Transverse colon (tissue), 4 donors: ENCODE results near the gene PMEPA1. TPM values are rescaled to one million over a fixed set of nuclear protein-coding genes. Genes with fewer than 3 reads are reported as not detected.

Experiments
- DNase-seq: peaks from one replicate; pipeline ENCODE4 v3.0.0-alpha.2; 2019
- H3K27ac ChIP-seq, 4 donors: fragments of 200-600 bp; sonication (generic); 2 replicates each; pipeline ENCODE4 v1.5.1; 2016 to 2018; ENCODE audit warnings: inconsistent platforms in 4 of 4
- H3K27me3 ChIP-seq: fragments of 200-600 bp; sonication (generic); 2 replicates; pipeline ENCODE4 v1.5.1; 2017; ENCODE audit warnings: inconsistent platforms
- H3K36me3 ChIP-seq, 4 donors: fragments of 200-600 bp; sonication (generic); 2 replicates each; pipeline ENCODE4 v1.5.1; 2017 to 2019; ENCODE audit warnings: inconsistent platforms in 4 of 4
- H3K4me1 ChIP-seq, 4 donors: fragments of 200-600 bp; sonication (generic); 2 replicates each; pipeline ENCODE4 v1.5.1; 2017 to 2020; ENCODE audit warnings: inconsistent platforms in 4 of 4
- H3K4me3 ChIP-seq, 4 donors: fragments of 200-600 bp; sonication (generic); 1 replicate in 1 of 4; 2 replicates in 3 of 4; pipeline versions ENCODE4 v1.5.1 to v1.6.1; 2017 to 2019; ENCODE audit warnings: inconsistent platforms in 4 of 4
- H3K9me3 ChIP-seq, 2 donors: fragments of 200-600 bp; sonication (generic); 2 replicates each; pipeline ENCODE4 v1.5.1; 2017 to 2019; ENCODE audit warnings: inconsistent platforms in 2 of 2
- CTCF ChIP-seq, 5 experiments: fragments of 200-600 bp in 3 of 5; fragments of 450-650 bp in 2 of 5; sonication (generic) in 3 of 5; IDR thresholded peaks; 1 replicate in 2 of 5; 2 replicates in 3 of 5; pipeline ENCODE4 v1.5.1; 2016 to 2017; ENCODE audit warnings: antibody characterized with exemption in 5 of 5, inconsistent platforms in 3 of 5, mild to moderate bottlenecking in 2 of 5, moderate library complexity in 1 of 5
- EP300 ChIP-seq: sonication (generic); formaldehyde crosslinking; IDR thresholded peaks from one replicate; pipeline ENCODE4 v1.6.1; 2017; ENCODE audit warnings: antibody characterized with exemption, low read depth
- POLR2A ChIP-seq: fragments of 450-650 bp; IDR thresholded peaks from one replicate; pipeline ENCODE4 v1.6.1; 2016; ENCODE audit warnings: antibody characterized with exemption, mild to moderate bottlenecking, moderate library complexity
- POLR2AphosphoS5 ChIP-seq, 3 donors: sonication (generic); formaldehyde crosslinking; IDR thresholded peaks; one replicate each; pipeline ENCODE4 v1.6.1; 2016; ENCODE audit warnings: antibody characterized with exemption in 3 of 3
- WGBS, 2 donors: methylation state at CpG; one replicate each; pipeline ENCODE4 v1.1.5; 2018; ENCODE audit warnings: low coverage in 1 of 2; 5-methylcytosine and 5-hydroxymethylcytosine counted together
- in situ Hi-C, 4 donors: fragments of 200-750 bp; cut with MboI; loops; one replicate each; pipeline versions ENCODE4 v1.15.0 to v1.15.1; 2017; ENCODE audit warnings: low sequenced_read_pairs in 3 of 4, low pct_ligation_motif_present in 1 of 4, low pct_unique_long_range_greater_than_20kb in 1 of 4
- intact Hi-C: fragments of 100-400 bp; cut with DNase I; formaldehyde crosslinking; loops from one replicate; pipeline ENCODE4 v1.15.1; 2023; ENCODE audit warnings: low total_unique reads
- total RNA-seq, 4 donors: library from RNA; depleted of rRNA; stranded (reverse); fragments of >200 nt; gene quantifications; one replicate each; pipeline ENCODE4 v1.1.0, GENCODE V29; 2016

PMEPA1 gene
- total RNA-seq, 4 donors from 2014 or later, result 6.4 to 10.8 (median 8.4) TPM

DNA sequence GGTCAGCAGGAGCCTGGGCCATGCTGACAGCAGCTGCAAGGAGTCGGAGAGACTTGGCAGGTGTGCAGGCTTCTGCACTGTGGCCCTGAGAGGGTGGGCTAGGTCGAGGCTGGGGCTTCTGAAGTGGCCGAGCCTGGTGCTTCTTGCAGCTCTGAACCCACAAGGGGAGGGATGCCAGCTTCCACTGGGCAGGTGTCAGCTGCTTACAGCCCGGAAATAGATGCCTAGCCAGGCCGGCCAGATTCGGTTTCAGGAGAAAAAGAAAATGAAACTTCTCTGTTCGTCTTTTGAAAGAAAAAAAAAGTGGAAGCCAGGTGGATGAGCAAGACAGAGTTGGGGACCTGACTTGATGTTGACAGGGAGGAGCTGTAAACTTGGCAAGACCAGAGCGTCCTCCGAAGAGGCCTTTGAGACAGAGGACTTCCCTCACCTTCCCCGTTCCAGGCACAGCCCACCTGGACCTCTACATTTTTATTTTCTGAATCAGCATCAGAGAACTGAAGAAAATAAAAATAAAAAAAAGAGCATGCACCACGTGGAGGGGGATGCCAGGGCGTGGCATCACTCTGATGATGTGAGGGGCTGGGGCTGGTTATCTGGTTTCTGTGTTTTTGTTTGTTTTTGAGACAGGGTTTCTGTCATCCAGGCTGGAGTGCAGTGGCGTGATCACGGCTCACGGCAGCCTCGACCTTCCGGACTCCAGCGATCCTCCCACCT, 89.4 kb downstream of the PMEPA1 start, which contains the start of gene ZBP1:
Gene ZBP1, minus strand, starts transcription at position 153 of the 717 bp plus-strand sequence. Its CDS starts 131 bp downstream, at position 22.
- in situ Hi-C loops, result loop anchor here in 1 of 4 donors (25.0 kb wide), 1 partner anchor 233 kb away; the partner anchor contains the start of gene RBM38
- Histone ChIP-seq H3K27ac (peak within 1 kb of the TSS; percentile 60 to 80 (median 70)), H3K36me3 (no peaks in the 10 kb centered on the region), H3K9me3 (no peaks in the 10 kb centered on the region), H3K4me3 (peak within 1 kb of the TSS in 3 of 4 donors; percentile 10 to 35 (median 16)), H3K27me3 (no peaks in the 10 kb centered on the region), H3K4me1 (peaks cover 4 to 36% (median 12%) of the 10 kb centered on the region in 4 donors)
- 43 to 48% methylated on average over 10 to 18 of the region's 18 CpGs for WGBS, 2 donors
- TF ChIP-seq EP300 (no peak), CTCF (IDR thresholded peaks at IDR 0.05) (no peak), POLR2AphosphoS5 (IDR thresholded peaks at IDR 0.05) (peak in 2 of 3 donors; percentile 10 to 41), POLR2A (no peak)
- peak; percentile 84 for DNase-seq
- intact Hi-C loops, result no loop called here

DNA sequence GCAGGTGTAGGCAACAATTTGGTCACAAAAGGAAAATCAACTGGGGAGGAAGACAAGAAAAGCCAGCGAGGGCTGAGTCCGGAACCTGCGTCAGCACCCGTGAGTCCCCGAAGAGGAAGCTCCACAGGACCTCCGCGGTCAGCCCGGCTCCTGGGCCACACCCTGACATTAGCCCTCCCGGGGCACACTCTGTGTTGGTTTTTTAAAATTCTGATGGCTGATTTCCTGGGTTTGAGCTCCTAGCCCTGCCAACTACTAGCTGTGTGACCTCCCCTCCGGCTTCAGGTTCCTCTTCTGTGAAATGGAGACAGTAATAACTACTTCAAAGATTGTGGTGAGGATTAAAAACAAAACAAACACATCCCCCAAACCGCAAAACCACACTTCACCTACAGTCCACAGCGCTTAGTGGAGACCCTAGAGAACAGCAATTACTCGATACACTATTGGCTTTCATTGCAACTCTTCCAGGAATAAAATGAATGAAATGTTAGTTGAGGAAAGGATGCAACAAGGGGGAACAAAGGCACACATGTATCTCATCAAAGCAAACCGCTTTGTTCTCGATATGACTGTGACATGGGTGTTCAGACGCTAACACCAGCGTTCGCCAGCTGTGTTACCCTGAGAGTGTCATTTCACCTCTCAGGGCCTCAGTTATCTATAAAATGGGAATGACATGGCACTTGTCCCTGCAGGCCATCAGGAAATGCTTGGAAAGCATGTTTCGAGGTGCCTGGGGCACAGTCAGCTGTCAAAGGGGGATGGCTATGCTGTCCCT, 90.6 kb downstream of the PMEPA1 start:
- peak; percentile 75 for DNase-seq
- no peak for TF ChIP-seq CTCF (IDR thresholded peaks at IDR 0.05)
- no peak for TF ChIP-seq POLR2A
- no peak for TF ChIP-seq EP300
- no peak for TF ChIP-seq POLR2AphosphoS5 (IDR thresholded peaks at IDR 0.05)
- Histone ChIP-seq H3K9me3 (no peaks in the 10 kb centered on the region), H3K4me3 (peak overlapping the region in 3 of 4 donors; percentile 2 to 35 (median 10)), H3K36me3 (no peaks in the 10 kb centered on the region), H3K4me1 (peaks cover 4 to 36% (median 12%) of the 10 kb centered on the region in 4 donors), H3K27me3 (no peaks in the 10 kb centered on the region), H3K27ac (peak overlapping the region; percentile 60 to 80 (median 70))
- in situ Hi-C loops (loop anchor here in 1 of 4 donors (25.0 kb wide), 1 partner anchor 232 kb away; the partner anchor contains the start of gene RBM38), intact Hi-C loops (no loop called here)
- WGBS, 2 donors, result 63 to 95% methylated on average over 8 to 19 of the region's 19 CpGs

DNA sequence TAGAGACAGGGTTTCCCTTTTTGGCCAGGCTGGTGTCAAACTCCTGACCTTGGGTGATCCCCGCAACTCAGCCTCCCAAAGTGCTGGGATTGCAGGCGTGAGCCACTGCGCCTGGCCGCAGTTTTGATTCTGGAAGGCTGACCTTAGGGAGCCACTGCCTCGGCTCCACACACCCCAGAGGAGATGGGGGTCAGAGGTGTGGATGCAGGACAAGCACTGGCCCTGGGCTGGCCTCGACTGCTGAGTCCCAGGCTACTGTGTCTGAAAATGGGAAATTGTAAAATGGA, 91.1 kb downstream of the PMEPA1 start:
- Histone ChIP-seq H3K27ac (peak overlapping the region; percentile 60 to 80 (median 70)), H3K36me3 (no peaks in the 10 kb centered on the region), H3K9me3 (no peaks in the 10 kb centered on the region), H3K4me1 (peaks cover 4 to 36% (median 12%) of the 10 kb centered on the region in 4 donors), H3K4me3 (peak overlapping the region in 1 of 4 donors; percentile 4), H3K27me3 (no peaks in the 10 kb centered on the region)
- in situ Hi-C loops (loop anchor here in 1 of 4 donors (25.0 kb wide), 1 partner anchor 231 kb away; the partner anchor contains the start of gene RBM38), intact Hi-C loops (no loop called here)
- 72% methylated on average over 6 of the region's 6 CpGs; no CpG with 5 or more reads in 1 of the 2 donors for WGBS, 2 donors
- TF ChIP-seq CTCF (IDR thresholded peaks at IDR 0.05), result no peak
- TF ChIP-seq EP300, result no peak
- no peak for TF ChIP-seq POLR2A
- no peak for TF ChIP-seq POLR2AphosphoS5 (IDR thresholded peaks at IDR 0.05)
- no peak for DNase-seq
